ENCODE measurements around the gene SCN9A.
"Not testable (repeated sequence)": the region's sequence is repeated elsewhere in the genome, so short reads cannot be mapped to it uniquely, and the experiment has no call there.

SCN9A gene

DNA sequence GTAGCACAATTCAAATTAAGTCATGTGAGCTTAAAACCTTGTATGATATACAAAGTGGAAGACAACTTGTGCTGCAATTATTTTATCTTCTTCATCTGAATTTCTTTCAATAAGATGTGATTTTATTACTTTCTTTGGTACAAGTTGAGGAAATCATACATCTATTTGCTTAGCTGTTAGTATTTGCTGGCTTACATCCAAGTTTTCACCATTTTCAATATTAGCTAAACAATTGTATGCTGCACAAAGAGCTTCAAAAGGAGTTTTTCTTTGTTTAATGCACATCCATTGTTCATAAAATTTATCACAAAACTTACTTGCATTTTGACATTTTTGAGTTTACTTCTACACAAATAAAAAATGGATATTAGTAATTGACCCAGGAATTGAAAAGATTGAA is 40.9 kb downstream of the SCN9A start:
- no peak for DNase-seq (ENCODE audit: low spot score)

DNA sequence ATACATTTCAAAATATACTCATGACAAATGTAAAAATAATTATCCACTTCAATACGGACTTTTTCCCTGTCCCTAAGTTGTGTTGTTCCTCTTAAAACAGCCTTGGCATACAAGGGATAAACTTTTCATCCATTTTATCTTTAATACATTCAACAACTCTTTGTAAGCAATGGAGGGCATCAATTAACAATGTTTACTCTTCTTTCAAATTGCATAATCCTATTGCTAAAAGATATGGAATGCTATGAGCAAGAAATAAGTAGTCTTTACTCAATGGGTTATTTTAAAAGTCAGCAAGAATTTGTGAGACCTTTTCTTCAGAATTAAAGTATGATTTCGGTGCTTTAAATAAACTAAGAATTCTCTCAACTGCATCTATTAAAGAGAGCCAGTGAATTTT is 41.9 kb downstream of the SCN9A start:
- no peak for DNase-seq (ENCODE audit: low spot score)

- DNase-seq (ENCODE audit: low spot score), result no peak
Observed at GRCh38 chr2:166332106-166332505, 43.6 kb downstream of the SCN9A start.

DNA sequence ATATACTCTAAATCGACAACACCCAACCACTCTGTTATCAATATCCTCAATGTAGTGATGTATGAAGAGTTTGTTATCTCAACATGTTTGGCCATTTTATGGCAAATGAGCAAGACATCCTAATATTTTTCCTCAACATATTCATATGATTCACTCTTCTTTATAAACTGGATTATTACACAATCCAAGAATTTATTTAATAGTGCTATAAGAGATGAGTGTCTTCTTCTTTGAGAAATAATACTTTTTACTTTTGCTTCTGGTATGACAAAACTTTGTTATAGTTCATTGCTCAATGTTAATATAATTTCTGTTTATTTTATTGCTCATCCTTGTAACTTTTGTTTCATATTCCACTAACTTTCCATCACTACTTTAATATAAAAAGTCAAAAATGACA is 44.3 kb downstream of the SCN9A start:
- no peak for DNase-seq (ENCODE audit: low spot score)

DNA sequence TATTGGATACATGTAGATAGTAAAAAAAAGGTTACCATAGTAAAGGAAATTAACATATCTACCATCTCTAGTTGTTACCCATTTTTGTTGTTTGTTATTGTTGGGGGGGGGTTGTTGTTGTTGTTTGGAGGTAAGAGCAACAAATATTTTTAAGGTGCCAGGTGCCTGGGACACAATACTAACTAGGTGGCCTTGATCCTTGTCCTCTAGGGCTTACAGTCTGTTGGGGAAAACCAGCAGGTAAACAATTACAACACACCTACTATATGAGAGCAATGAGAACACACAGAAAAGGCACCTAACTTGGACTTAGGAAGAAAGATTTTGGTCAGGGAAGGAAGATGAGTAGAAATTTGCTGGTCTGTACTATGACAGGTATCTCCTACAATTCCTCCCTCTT is 46.3 kb downstream of the SCN9A start:
- DNase-seq (ENCODE audit: low spot score), result no peak

- DNase-seq (ENCODE audit: low spot score), result no peak
Observed at GRCh38 chr2:166328147-166328546, 47.6 kb downstream of the SCN9A start.

DNA sequence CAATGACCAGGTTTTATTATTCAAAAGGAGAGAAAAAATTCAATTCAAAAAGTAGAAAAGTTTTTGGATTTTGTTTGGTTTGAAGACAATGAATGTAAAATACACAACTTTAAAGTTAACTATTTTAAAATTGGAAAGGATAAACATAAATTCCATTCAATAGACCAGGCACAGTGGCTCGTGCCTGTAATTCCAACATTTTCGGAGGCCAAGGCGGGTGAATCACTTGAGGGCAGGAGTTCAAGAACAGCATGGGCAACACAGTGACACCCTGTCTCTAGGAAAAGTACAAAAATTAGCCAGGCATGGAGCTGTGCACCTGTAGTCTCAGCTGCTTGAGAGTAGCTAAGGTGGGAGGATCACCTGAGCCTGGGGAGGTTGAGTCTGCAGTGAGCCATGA is 54.7 kb downstream of the SCN9A start:
- no peak for DNase-seq (ENCODE audit: low spot score)

DNA sequence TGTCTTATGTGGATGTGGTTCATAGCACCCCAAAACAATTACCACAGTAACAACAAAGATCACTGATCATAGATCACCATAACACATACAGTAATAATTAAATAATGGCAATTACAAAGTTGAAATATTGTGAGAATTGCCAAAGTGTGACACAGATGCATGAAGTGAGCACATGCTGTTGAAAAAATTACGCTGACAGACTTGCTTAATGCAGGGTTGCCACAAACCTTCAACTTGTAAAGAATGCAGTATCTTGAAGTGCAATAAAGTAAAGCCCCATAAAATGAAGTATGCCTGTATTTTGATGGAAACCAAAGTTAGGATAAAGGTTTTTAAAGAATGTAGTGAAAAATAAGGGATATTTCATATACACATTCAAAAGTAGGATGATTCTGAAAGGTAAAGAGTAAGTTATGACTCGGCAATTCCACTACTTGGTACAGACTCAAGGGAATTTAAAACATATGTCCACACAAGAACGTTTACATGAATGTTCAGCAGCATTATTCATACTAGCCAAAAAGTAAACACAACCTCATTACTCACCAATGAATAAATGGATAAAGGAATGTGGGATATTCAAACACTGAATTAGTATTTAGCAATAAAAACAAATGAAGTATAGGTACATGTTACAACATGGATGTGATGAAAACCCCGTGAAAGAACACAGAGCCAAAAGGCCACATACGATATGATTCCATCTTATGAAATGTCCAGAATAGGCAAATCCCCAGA is 61.6 kb downstream of the SCN9A start:
- peak; percentile 29 for DNase-seq (ENCODE audit: low spot score)

DNA sequence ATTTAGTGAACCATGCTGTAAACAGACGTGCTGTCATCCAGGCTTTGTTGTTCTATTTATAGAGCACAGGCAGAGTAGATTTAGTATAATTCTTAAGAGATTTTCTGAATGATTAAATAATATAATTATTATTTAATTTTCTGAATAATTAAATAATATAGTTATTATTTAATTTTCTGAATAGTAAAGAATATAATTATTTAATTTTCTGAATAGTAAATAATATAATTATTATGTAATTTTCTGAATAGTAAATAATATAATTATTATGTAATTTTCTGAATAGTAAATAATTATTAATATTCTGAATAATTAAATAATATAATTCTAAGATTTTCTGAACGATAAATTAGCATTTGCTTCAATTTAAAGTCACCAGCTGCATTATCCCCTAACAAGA is 62.9 kb downstream of the SCN9A start:
- DNase-seq (ENCODE audit: low spot score), result not testable (repeated sequence)

GRCh38 chr2:166307326-166307725 is 68.4 kb downstream of the SCN9A start:
- DNase-seq (ENCODE audit: low spot score), result no peak

DNA sequence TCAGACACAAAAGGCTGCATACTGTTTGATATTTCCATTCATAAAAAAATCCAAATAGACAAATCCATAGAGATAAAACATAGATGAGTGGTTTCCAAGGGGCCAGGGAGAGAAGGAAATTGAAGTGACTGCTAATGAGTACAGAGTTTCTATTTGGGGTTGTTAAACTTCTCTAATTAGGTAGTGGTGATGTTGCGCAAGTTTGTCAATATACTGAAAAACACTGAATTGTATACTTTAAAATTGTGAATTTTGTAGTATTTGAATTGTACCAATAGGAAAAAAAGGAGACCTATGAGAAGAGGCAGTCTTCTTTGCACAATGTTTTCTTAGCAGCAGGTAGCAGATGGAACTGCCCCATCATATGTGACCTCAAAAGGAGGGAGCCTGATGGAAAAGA is 71.1 kb downstream of the SCN9A start:
- DNase-seq (ENCODE audit: low spot score), result no peak

- no peak for DNase-seq (ENCODE audit: low spot score)
Observed at GRCh38 chr2:166302036-166302435, 73.7 kb downstream of the SCN9A start.

DNA sequence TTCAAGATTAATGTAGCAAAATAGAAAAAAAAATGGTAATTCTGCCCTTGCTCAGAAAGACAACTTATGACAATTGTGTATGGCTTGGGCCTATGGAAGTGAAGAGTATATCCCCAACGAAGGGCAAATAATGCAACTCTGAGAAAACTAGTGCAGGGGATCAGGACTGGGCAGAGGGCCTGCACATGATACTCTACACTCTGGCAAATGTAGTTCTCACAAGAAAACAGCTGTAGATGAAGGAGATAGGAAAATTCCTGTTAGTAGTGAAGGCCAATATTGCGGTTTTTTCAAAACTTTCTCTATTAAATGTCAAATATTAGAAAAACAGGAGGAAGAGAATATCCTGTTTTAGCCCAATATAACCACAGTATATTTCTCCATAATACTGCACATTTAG is 77.8 kb downstream of the SCN9A start:
- DNase-seq (ENCODE audit: low spot score), result no peak

GRCh38 chr2:166293984-166294383 is 81.8 kb downstream of the SCN9A start:
- DNase-seq (ENCODE audit: low spot score), result peak; percentile 3

DNA sequence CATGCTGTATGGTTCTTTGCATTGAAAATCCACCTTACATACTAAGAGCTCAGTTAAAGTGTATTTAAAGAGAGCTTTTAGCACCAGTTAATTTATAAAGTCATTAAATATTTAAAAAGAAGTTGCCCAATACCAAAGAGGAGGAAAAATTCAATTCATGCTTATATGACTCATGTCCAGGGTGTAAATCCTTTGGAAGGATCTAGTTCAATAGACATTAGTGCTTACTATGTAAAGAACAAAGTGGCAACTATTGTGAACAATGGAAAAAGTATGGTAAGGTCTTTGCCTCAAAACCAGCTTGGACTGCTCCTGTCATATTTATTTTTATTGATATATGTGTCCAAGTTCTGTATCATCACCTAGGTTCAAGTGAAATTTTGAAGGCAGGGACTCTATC is 90.5 kb downstream of the SCN9A start:
- DNase-seq (ENCODE audit: low spot score), result no peak

- no peak for DNase-seq (ENCODE audit: low spot score)
Observed at GRCh38 chr2:166284359-166284758, 91.4 kb downstream of the SCN9A start.

- no peak for DNase-seq (ENCODE audit: low spot score)
Observed at GRCh38 chr2:166282154-166282553, 93.6 kb downstream of the SCN9A start.

GRCh38 chr2:166278856-166279255 is 96.9 kb downstream of the SCN9A start:
- no peak for DNase-seq (ENCODE audit: low spot score)

GRCh38 chr2:166270376-166270775 is 105.4 kb downstream of the SCN9A start:
- DNase-seq (ENCODE audit: low spot score), result no peak

- DNase-seq (ENCODE audit: low spot score), result no peak
Observed at GRCh38 chr2:166269322-166269721, 106.4 kb downstream of the SCN9A start.

GRCh38 chr2:166257859-166258258 is 117.9 kb downstream of the SCN9A start:
- no peak for DNase-seq (ENCODE audit: low spot score)

DNA sequence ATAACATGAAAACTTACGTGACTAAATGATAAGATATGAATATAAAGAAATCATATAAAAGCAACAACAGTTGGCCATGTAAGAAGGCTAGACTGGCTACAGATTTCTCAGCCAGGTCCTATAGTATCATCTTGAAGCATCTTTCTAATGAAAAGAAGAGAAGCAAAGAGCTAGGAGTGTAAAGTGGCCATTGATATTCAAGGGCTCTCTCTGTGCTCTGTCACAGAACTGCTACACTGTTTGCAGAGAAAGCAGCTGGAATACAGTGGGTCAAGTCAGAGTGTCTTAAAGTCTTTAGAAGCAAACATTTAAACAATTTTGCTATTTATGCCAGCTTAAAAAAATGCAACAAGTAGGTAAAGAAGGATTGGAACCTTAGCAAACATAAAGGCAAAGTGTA is 118.8 kb downstream of the SCN9A start:
- DNase-seq (ENCODE audit: low spot score), result no peak

DNA sequence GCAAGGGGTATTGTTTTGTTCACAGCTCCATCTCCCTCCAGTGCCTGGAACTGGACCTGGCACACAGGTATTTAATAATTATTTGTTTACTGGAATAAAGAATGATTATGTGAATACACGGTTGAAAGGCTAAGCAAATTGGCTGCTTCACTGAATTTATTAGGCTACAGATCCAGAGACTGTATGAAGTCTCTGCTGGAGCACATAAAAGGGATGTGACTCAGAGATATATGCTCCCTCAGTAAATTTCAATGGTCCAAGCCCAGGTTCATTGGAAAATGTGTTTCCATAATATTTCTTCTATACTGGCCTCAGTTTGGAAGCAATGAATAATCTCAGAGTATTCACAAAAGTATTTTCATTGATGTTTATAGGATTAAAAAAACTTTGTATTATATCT is 126.4 kb downstream of the SCN9A start:
- no peak for DNase-seq (ENCODE audit: low spot score)

GRCh38 chr2:166246901-166247300 is 128.8 kb downstream of the SCN9A start:
- DNase-seq (ENCODE audit: low spot score), result no peak

DNA sequence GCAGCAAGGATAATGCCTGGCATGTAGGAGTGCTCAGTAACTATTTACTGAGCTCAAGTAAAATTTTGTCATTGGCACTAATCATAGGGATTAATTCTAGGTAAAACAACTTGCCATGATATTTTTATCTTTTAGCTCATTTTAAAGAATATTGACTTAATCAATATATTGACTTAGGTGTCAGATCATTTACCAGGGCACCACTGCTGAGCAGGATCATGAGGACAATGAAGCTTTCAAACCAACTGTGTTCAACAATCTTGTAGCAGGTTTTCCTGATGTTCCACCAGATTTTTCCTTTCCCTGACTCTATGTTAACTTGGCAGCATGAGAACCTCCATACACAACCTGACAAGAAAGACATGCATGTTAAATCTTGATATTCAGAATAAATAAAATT is 133.4 kb downstream of the SCN9A start:
- no peak for DNase-seq (ENCODE audit: low spot score)
